HCT116 (cell line): ENCODE results near the gene PTPRJ.

ENCODE experiments used
- CEBPB ChIP-seq: IDR thresholded peaks from 2 replicates; pipeline ENCODE4 v1.6.1; 2012; ENCODE audit warnings: low read depth
- EZH2phosphoT487 ChIP-seq: fragments of 200-600 bp; IDR thresholded peaks from 2 replicates; pipeline ENCODE4 v1.6.1; 2018; ENCODE audit warnings: antibody characterized with exemption, borderline replicate concordance
- RAD21 ChIP-seq: IDR thresholded peaks from 2 replicates; pipeline ENCODE4 v1.6.1; 2012; ENCODE audit warnings: low read depth, mild to moderate bottlenecking
- SRF ChIP-seq: IDR thresholded peaks from 2 replicates; pipeline ENCODE4 v1.6.1; 2012; ENCODE audit warnings: low read depth
- TF ChIP-seq, protein P1 (sequence below): IDR thresholded peaks from 2 replicates; pipeline ENCODE4 v1.6.1; 2012
- TF ChIP-seq, protein P2 (sequence below), 3 experiments: fragments of 200-600 bp in 1 of 3; sonication (generic) in 1 of 3; IDR thresholded peaks in 2 of 3; conservative IDR thresholded peaks in 1 of 3; 2 replicates each; pipeline ENCODE4 v1.5.1; 2012 to 2017; ENCODE audit warnings: low read depth in 2 of 3, low read length in 2 of 3, antibody characterized with exemption in 1 of 3, borderline replicate concordance in 1 of 3, control low read depth in 1 of 3, mild to moderate bottlenecking in 1 of 3, mixed read lengths in 1 of 3, mixed run types in 1 of 3, moderate library complexity in 1 of 3; ENCODE audit not compliant: insufficient read depth in 1 of 3

DNA sequence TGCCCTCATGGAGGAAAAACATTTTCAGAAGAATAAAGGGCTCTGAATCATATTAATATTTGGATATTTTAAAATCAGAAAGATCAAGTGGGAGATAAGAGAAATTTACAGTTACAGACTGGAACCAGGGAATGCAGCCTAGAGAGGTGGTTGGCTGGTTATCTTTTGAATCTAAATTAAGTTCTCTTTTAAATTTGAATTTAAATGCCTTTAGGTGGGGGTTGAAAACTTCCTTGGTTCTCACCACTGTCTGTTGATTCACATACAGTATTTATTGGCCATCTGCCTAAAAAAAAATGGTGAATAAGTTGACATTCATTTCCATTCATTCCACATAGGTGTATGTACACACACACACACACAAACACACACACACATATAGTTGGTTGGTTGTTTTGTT, 35.7 kb upstream of the PTPRJ start:
- TF ChIP-seq, protein P1, sequence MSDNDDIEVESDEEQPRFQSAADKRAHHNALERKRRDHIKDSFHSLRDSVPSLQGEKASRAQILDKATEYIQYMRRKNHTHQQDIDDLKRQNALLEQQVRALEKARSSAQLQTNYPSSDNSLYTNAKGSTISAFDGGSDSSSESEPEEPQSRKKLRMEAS, result no peak
- TF ChIP-seq RAD21, result no peak
- no peak for TF ChIP-seq EZH2phosphoT487
- TF ChIP-seq CEBPB, result no peak
- no peak for TF ChIP-seq SRF
- TF ChIP-seq, protein P2, sequence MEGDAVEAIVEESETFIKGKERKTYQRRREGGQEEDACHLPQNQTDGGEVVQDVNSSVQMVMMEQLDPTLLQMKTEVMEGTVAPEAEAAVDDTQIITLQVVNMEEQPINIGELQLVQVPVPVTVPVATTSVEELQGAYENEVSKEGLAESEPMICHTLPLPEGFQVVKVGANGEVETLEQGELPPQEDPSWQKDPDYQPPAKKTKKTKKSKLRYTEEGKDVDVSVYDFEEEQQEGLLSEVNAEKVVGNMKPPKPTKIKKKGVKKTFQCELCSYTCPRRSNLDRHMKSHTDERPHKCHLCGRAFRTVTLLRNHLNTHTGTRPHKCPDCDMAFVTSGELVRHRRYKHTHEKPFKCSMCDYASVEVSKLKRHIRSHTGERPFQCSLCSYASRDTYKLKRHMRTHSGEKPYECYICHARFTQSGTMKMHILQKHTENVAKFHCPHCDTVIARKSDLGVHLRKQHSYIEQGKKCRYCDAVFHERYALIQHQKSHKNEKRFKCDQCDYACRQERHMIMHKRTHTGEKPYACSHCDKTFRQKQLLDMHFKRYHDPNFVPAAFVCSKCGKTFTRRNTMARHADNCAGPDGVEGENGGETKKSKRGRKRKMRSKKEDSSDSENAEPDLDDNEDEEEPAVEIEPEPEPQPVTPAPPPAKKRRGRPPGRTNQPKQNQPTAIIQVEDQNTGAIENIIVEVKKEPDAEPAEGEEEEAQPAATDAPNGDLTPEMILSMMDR (IDR thresholded peaks at IDR 0.05 in 2 of 3, conservative IDR thresholded peaks at IDR 0.05 in 1 of 3; ENCODE audit: borderline replicate concordance in 1 of 3, insufficient read depth in 1 of 3, low read depth in 2 of 3, low read length in 2 of 3), result no peak
